Measurements from ENCODE around the gene OR2A2.

- TF ChIP-seq TCF12 (IDR thresholded peaks at IDR 0.05; ENCODE audit: low read depth, low read length) = no peak
- no peak for TF ChIP-seq EP300 (IDR thresholded peaks at IDR 0.05; ENCODE audit: borderline replicate concordance in 1 of 2, control insufficient read depth in 1 of 2, low read depth in 2 of 2, low read length in 2 of 2)
- TF ChIP-seq SUZ12 (IDR thresholded peaks at IDR 0.05; ENCODE audit: unreplicated experiment) = no peak
- no peak for TF ChIP-seq CTCF (IDR thresholded peaks at IDR 0.05 in 2 of 3, conservative IDR thresholded peaks at IDR 0.05 in 1 of 3; ENCODE audit: control insufficient read depth in 2 of 3, extremely low read depth in 1 of 3, insufficient read depth in 1 of 3, low read depth in 3 of 3, low read length in 3 of 3)
- no peak for TF ChIP-seq TARDBP (IDR thresholded peaks at IDR 0.05; ENCODE audit: borderline replicate concordance)
- no peak for TF ChIP-seq EZH2 (IDR thresholded peaks at IDR 0.05; ENCODE audit: borderline replicate concordance, control insufficient read depth, low read depth, low read length)
- TF ChIP-seq, protein P1, sequence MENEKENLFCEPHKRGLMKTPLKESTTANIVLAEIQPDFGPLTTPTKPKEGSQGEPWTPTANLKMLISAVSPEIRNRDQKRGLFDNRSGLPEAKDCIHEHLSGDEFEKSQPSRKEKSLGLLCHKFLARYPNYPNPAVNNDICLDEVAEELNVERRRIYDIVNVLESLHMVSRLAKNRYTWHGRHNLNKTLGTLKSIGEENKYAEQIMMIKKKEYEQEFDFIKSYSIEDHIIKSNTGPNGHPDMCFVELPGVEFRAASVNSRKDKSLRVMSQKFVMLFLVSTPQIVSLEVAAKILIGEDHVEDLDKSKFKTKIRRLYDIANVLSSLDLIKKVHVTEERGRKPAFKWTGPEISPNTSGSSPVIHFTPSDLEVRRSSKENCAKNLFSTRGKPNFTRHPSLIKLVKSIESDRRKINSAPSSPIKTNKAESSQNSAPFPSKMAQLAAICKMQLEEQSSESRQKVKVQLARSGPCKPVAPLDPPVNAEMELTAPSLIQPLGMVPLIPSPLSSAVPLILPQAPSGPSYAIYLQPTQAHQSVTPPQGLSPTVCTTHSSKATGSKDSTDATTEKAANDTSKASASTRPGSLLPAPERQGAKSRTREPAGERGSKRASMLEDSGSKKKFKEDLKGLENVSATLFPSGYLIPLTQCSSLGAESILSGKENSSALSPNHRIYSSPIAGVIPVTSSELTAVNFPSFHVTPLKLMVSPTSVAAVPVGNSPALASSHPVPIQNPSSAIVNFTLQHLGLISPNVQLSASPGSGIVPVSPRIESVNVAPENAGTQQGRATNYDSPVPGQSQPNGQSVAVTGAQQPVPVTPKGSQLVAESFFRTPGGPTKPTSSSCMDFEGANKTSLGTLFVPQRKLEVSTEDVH (IDR thresholded peaks at IDR 0.05; ENCODE audit: low read depth, partially characterized antibody) = no peak
- TF ChIP-seq POLR2A (IDR thresholded peaks at IDR 0.05; ENCODE audit: low read depth, low read length) = no peak
- no peak for TF ChIP-seq ZNF24 (IDR thresholded peaks at IDR 0.05)
- TF ChIP-seq ATF2 (IDR thresholded peaks at IDR 0.05; ENCODE audit: low read length) = no peak
- no peak for TF ChIP-seq NFXL1 (IDR thresholded peaks at IDR 0.05; ENCODE audit: borderline replicate concordance)
- no peak for TF ChIP-seq POLR2AphosphoS5 (IDR thresholded peaks at IDR 0.05; ENCODE audit: low read length)
- no peak for TF ChIP-seq RAD21 (IDR thresholded peaks at IDR 0.05; ENCODE audit: insufficient read depth, low read depth, low read length)
- TF ChIP-seq HDAC6 (IDR thresholded peaks at IDR 0.05; ENCODE audit: unreplicated experiment) = no peak
Measured at GRCh38 chr7:144118341-144118740, 9.0 kb downstream of the OR2A2 start.

Measured in GM12878 (cell line).